AG09309 (cell line): ENCODE measurements around the gene SETD4.
"Not testable (repeated sequence)": the region's sequence is repeated elsewhere in the genome, so short reads cannot be mapped to it uniquely, and the experiment has no call there.

ENCODE experiments used
- DNase-seq: peaks from one replicate; pipeline ENCODE4 v3.0.0-alpha.2; 2010; ENCODE audit warnings: low read depth
- H3K4me3 ChIP-seq: 2 replicates; pipeline ENCODE4 v1.5.1; 2011; ENCODE audit warnings: mild to moderate bottlenecking, low read depth, low read length, moderate library complexity; ENCODE audit not compliant: control insufficient read depth
- CTCF ChIP-seq: IDR thresholded peaks from 2 replicates; pipeline ENCODE4 v1.5.1; 2011; ENCODE audit warnings: mild to moderate bottlenecking, low read depth, low read length, inconsistent platforms; ENCODE audit not compliant: insufficient read depth, control insufficient read depth; ENCODE audit errors: missing control alignments

The SETD4 gene

GRCh38 chr21:36079671-36080070 is 19.3 kb upstream of the SETD4 start:
- no peak for TF ChIP-seq CTCF
- no peak overlapping the region for H3K4me3 ChIP-seq
- DNase-seq, result no peak

- DNase-seq, result no peak
- TF ChIP-seq CTCF, result no peak
- H3K4me3 ChIP-seq, result no peak overlapping the region
Measured at GRCh38 chr21:36079010-36079649, 18.8 kb upstream of the SETD4 start.

DNA sequence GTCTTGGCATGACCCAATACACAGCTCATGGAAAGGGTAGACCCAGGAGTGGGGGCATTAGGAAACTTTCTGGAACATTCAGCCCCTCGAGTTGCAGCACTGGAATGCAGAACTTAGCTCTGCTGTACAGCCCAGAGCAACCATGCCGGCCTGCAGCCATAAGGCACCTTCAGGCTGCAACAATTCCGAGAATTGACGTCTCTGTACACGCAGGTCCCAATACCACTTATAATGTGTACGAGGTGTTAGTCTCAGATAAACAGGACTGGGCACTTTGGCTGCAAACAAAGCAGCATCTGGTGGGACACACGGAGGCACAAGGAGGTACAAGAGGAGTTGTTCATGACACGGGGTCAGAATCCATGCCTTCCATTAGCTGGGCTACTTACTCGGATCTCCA is 17.4 kb upstream of the SETD4 start:
- no peak for DNase-seq
- no peak overlapping the region for H3K4me3 ChIP-seq
- no peak for TF ChIP-seq CTCF

- no peak for TF ChIP-seq CTCF
- no peak overlapping the region for H3K4me3 ChIP-seq
- no peak for DNase-seq
Measured at GRCh38 chr21:36076878-36077655, 16.7 kb upstream of the SETD4 start.

DNA sequence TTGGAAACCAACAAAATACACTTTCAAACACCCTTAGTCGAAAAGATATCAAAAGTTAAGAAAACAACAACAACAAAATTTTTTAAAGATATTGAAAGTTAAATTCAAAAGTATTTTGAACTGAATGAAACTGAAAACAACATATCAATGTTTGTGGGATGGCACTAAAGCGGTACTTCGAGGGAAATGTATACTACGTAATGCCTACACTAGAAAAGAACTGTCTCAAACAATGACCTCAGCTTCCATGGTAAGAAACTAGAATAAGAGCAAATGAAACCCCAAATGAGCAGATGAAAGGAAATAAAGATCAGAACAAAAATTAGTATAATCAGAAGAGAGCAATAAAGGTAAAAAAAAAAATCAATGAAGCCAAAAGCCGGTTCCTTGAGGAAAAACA is 15.6 kb upstream of the SETD4 start:
- no peak for TF ChIP-seq CTCF
- H3K4me3 ChIP-seq, result no peak overlapping the region
- DNase-seq, result no peak

DNA sequence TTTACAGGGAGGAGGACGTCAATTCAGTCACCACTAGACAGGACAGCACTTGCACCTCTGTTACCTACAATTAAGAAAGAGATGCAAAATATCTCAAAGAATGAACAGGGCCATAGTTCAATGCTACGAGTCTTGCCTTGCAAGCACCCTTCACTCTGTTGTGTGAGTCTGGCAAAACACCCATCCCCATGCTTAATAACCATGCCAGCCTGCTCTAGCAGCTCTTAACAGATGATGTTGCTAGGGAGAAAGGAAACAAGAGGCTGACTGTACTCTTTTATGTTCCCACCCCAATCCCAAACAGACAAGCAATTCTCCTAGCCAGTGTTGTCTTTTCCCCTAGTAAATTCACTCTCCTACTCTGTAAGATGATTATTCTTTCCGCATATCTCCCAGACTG is 14.8 kb upstream of the SETD4 start:
- H3K4me3 ChIP-seq, result no peak overlapping the region
- no peak for DNase-seq
- TF ChIP-seq CTCF, result no peak

GRCh38 chr21:36073911-36074310 is 13.6 kb upstream of the SETD4 start:
- not testable (repeated sequence) for DNase-seq

More at GRCh38 chr21:36073911-36074310, 13.6 kb upstream of the SETD4 start:
- H3K4me3 ChIP-seq, result not testable (repeated sequence)
